Activated T-cell treated with anti-CD3 and anti-CD28 coated beads for 1 hour (primary cell): ENCODE measurements around the gene LEFTY2.
"Not testable (repeated sequence)": the region's sequence is repeated elsewhere in the genome, so short reads cannot be mapped to it uniquely, and the experiment has no call there.

Experiments
- DNase-seq: peaks from one replicate; pipeline ENCODE4 v3.0.0-alpha.2; 2020; ENCODE audit warnings: low read depth

LEFTY2 gene, protein sequence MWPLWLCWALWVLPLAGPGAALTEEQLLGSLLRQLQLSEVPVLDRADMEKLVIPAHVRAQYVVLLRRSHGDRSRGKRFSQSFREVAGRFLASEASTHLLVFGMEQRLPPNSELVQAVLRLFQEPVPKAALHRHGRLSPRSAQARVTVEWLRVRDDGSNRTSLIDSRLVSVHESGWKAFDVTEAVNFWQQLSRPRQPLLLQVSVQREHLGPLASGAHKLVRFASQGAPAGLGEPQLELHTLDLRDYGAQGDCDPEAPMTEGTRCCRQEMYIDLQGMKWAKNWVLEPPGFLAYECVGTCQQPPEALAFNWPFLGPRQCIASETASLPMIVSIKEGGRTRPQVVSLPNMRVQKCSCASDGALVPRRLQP

DNA sequence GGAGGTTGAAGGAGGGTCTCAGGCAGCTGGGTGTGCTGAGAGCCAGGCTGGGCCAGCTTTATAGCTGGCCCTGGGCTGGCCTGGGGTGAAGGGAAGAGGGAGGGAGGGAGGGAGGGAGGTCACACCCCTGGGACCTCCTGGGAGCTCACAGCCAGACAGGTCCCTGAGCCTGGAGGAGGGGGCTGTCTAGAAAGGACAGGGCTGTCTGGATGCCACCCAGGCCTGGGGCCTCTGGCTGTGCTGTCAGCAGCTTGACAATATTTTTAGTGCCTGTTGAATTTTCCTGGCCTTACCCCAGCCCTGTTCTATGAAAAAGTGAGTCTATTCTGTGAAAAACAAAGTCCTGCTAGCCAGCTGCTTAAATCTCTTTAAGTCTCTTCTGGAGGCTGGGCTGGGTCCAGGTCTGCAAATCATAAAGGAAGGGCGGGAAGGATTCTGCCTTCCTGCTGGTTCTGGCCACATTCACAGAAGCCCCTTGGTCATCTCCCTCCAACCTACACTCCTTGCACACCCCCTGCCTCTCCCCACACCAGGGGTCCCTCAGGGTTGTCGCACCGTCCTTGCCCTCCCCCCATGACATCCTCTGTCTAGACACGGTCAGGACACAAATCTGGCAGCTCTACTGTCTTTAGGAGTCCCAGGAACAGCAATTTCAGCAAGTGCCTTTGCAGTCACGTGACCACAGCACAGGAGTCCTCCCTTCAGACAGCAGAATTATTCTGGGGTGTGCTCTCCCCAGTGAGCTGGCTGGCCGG is at the start of gene LEFTY2:
LEFTY2 (minus strand) TSS at position 34 of the 755 bp plus-strand sequence. CDS start 80 bp downstream, outside the sequence.
- DNase-seq: no peak

DNA sequence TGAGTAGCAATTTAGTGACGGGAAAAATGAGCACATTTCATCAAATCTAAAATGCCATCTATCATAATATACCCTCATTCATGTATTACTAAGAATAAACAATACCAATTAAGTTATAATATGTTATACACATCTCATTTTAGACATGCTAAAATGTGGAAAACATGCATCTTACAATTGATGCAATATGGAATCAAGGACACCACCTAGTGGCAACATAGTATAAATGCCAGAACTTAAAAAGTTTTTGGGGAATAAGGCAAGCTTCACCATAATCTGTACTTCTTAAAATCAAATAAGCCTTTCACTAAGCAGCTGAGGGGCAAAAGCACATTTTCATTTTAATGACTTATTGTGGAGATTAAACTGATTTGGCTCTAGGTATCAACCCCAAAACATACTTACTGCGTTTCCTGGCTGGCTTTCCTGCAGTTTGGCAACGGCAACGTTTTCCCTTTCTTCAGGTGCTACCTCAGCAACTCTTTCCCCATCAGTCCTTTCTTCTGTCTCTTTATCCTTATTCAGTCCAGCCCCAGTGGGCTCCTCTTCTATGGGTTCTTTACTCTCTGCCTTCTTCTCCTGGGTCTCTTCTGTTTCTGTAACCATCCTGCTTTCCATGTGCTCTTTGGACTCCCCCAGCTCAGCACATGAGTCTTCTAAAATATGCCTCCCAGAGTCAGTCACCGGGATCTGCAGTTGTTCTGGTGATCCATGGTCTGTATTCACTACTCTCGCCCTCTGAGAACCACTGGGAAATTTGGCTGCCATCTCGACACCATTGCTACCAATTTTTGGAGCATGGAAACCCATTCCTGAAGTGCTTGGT is 46.7 kb upstream of the LEFTY2 start:
- DNase-seq: no peak

DNA sequence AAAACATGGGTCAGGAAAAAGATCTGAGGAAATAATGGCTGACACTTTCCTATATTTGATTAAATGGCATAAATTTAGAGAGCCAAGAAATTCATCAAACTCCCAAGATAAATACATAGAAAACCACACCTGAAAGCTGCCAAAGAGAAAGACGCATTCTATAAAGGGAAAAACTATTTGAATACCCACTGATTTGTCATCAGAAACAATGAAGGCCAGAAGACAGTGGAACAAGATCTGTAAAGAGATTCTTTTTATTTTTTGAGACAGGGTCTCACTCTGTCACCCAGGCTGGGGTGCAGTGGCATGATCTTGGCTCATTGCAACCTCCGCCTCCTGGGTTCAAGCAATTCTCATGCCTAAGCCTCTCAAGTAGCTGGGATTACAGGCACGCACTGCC is 40.7 kb upstream of the LEFTY2 start:
- no peak for DNase-seq

DNA sequence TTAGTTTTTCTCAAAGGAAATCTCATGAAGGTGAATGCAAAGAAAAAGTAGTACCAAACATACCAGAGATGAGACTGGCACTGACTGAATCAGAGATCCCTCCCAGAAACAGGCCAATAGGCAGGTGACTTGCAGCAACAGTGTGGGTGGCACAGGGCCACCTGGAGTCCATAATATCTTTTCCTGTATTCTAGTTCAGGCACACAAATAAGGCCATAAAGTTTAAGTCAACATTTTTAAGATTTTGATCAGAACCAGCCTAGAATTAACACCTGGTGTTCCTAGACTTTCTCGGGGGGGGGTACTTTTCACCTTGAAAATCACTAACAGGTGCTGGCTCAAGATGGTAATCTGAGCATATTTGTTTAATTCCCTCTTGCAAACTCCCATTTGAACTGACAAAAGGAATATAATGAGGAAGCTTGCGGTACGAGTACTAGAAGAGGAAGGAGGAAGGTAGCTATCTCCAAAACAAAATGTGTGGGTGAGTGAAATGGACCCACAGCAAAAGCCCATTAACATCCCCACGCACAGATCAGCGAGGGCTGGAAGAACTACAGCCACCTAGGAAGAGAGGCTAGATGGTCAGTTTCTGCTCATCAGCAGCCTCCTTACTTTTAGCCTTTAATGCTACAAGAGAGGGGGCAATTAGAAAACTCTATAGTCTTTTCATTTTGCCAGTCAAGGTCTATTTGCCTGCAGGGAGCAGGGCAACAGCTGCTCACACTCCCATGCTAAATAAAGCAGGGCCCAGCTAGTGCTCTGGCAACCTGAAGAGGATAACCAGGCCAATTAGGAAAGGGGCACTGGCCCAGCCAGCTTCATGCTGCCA is 39.2 kb upstream of the LEFTY2 start:
- no peak for DNase-seq

GRCh38 chr1:225979421-225979820 is 38.4 kb upstream of the LEFTY2 start:
- DNase-seq: no peak

- no peak for DNase-seq
Observed at GRCh38 chr1:225977937-225978748, 37.1 kb upstream of the LEFTY2 start.

- not testable (repeated sequence) for DNase-seq
Observed at GRCh38 chr1:225975146-225975545, 34.1 kb upstream of the LEFTY2 start.

DNA sequence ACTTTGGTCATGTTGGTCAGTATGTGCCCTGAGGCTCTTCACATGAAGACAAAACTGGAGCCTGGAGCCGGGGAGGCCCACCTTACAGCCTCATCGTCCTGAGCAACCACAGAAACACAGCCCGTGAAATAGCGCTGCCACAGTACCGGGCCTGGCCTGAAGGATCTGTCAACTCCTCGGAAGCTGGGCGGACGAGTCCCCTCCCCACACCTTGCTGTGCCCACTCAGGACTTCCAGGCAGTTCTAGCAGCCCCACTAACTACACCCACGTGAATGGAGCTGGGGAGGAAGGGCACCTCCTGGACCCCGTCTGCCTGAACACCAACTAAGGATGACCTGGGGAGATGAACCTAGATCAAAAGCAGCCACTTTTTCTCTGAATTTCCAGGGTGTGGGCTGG is 33.4 kb upstream of the LEFTY2 start:
- DNase-seq: no peak

GRCh38 chr1:225973158-225973557 is 32.1 kb upstream of the LEFTY2 start:
- no peak for DNase-seq

DNA sequence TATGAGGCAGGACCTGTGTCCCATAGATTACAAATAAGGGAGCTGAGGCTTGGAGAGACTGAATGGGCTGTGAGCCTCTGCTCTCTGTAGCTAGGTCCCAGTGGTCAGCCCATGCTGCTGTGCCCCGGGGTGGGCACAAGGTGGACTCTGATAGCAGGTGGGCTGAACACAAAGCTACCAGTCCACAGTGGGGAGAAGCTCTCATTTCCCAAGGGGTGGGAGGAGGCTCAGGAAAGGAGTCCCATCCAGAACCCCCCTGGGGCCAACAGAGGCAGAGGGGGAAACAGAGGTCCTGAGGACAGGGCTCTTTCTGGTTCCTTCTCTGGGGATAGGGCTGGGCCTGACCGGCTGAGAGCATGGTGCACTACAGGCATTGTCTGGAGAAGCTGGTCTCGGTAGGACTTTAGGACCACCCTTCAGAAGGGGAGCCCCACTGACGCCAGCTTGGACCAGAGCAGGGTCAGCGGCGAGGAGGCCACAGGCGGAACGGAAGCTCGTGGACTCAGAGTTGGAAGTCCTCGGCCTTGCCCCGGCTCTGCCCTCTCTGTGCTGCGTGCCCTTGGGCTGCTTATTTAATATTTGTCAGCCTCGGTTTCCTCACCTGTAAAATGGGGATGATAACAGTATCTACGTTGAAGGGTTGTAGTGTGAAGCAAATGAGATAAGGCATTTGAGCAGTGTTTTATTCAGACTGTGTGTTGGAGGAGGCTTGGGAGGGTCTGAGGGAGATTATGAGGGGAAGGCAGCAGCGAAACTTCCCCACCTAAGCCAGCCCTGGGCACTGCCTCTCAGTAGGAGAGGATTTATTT is 31.5 kb upstream of the LEFTY2 start:
- DNase-seq: no peak

DNA sequence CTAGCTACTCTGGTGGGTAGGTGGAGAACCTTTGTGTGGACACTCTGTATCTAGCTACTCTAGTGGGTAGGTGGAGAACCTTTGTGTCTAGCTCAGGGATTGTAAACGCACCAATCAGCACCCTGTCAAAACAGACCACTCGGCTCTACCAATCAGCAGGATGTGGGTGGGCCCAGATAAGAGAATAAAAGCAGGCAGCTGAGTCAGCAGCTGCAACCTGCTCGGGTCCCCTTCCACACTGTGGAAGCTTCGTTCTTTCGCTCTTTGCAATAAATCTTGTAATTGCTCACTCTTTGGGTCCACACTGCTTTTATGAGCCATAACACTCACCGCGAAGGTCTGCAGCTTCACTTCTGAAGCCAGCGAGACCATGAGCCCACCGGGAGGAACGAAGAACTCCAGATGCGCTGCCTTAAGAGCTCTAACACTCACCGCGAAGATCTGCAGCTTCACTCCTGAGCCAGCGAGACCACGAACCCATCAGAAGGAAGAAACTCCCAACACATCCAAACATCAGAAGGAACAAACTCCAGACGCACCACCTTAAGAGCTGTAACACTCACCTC is 29.7 kb upstream of the LEFTY2 start:
- not testable (repeated sequence) for DNase-seq

- not testable (repeated sequence) for DNase-seq
Observed at GRCh38 chr1:225969751-225970150, 28.7 kb upstream of the LEFTY2 start.

DNA sequence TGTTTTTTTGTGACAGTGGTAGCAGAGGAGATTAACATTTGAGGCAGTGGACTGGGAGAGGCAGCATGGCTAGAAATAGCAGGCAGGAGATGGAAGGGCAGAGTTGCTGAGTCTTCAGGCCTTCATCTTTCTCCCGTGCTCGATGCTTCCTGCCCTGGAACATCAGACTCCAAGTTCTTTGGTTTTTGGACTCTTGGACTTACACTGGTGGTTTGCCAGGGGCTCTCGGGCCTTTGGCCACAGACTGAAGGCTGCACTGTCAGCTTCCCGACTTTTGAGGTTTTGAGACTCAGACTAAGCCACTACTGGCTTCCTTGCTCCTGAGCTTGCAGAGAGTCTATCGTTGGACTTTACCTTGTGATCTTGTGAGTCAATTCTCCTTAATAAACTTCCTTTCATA is 24.2 kb upstream of the LEFTY2 start:
- DNase-seq: no peak

GRCh38 chr1:225963735-225964530 is 22.9 kb upstream of the LEFTY2 start:
- DNase-seq: no peak

DNA sequence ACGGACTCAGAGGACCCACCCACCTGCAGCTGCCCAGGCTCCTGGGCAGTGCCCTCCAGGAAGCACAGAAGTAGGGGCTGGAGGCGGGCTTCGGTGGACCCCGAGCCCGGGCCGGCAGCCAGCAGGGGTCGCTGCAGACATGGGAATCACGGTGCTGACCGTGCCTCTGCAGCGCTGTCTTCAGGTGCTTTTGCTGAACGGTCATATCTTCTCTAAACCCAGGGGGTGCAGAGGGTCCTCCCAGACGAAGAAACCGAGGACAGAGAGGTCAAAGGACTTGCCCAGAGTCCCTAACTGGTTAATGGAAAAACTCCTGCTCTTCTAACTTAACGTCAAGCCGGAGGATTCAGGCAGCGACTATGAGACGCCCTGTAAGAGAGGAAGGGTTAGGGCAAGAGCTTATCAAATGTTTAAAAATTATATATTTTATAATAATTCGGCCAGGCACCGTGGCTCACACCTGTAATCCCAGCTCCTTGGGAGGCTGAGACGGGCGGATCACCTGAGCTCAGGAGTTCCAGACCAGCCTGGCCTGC is 21.5 kb upstream of the LEFTY2 start:
- peak; percentile 60 for DNase-seq

GRCh38 chr1:225961659-225962439 is 20.8 kb upstream of the LEFTY2 start:
- no peak for DNase-seq

DNA sequence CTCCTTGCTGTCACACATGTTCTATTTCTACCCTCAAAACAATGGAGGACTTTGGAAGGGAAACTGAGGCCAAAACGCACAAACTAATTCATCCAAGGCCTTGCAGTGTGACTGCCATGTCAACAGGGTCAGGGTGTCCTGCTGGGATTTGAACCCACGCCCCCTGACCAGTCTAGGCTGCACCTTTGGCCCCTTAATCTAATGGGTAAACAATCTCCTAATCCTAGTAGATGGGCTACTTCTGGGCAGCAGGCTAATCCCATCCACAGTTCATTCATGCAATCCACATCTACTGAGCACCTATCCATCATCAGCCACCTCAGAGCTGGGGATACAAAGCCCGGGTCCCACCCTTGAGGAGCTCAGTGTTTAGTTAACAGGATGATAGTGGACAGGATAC is 17.0 kb upstream of the LEFTY2 start:
- no peak for DNase-seq

GRCh38 chr1:225954753-225955152 is 13.7 kb upstream of the LEFTY2 start:
- DNase-seq: no peak
